Panc1 (cell line): ENCODE measurements around the gene FIBP. TPM values are rescaled to one million over a fixed set of nuclear protein-coding genes. Genes with fewer than 3 reads are reported as not detected.

Experiments
- ATAC-seq: fragments of 200-7000 bp; cut with Tn5 transposase; 2 replicates; pipeline ENCODE4 v1.9.1; 2020; ENCODE audit warnings: mild to moderate bottlenecking, moderate library complexity
- BruUV-seq: library from RNA; stranded (reverse); fragments of 400-500 nt; replicated peaks from 2 replicates; lab custom pipeline; 2021; lab: Mats Ljungman, UMichigan
- CTCF ChIA-PET: fragments of 300-600 bp; sonication (Branson Sonifier 250); formaldehyde crosslinking; loops from one replicate; lab custom pipeline; 2022; ENCODE audit warnings: antibody characterized with exemption; lab: Charles Lee
- POLR2A ChIA-PET: fragments of 300-600 bp; sonication (Branson Sonifier 250); formaldehyde crosslinking; loops from one replicate; lab custom pipeline; 2022; ENCODE audit warnings: antibody characterized with exemption; lab: Charles Lee
- DNase-seq: peaks from one replicate; pipeline ENCODE4 v3.0.0-alpha.2; 2010; ENCODE audit warnings: low read depth, low spot score
- H3K27ac ChIP-seq: 2 replicates; pipeline ENCODE4 v1.5.1; 2011; ENCODE audit warnings: mild to moderate bottlenecking, low read length, inconsistent platforms
- H3K27me3 ChIP-seq: fragments of 200-500 bp; sonication (Bioruptor generic); 2 replicates; pipeline ENCODE4 v1.6.0; 2014; ENCODE audit warnings: low read length, inconsistent platforms; ENCODE audit not compliant: control insufficient read depth, insufficient read depth
- H3K36me3 ChIP-seq: fragments of 200-500 bp; sonication (Bioruptor generic); 2 replicates; pipeline ENCODE4 v1.5.1; 2014; ENCODE audit warnings: inconsistent platforms, mild to moderate bottlenecking, low read length, moderate library complexity; ENCODE audit not compliant: control insufficient read depth, insufficient read depth
- H3K4me1 ChIP-seq: 2 replicates; pipeline ENCODE4 v1.5.1; 2011; ENCODE audit warnings: inconsistent platforms, mild to moderate bottlenecking, low read length, moderate library complexity; ENCODE audit not compliant: control insufficient read depth, insufficient read depth
- H3K4me3 ChIP-seq, 2 experiments: 2 replicates each; pipeline ENCODE4 v1.5.1; 2011 to 2012; ENCODE audit warnings: low read depth in 2 of 2, low read length in 2 of 2, mild to moderate bottlenecking in 2 of 2, inconsistent platforms in 1 of 2, moderate library complexity in 1 of 2
- H3K9me3 ChIP-seq: fragments of 200-500 bp; sonication (Bioruptor generic); 2 replicates; pipeline ENCODE4 v1.5.1; 2014; ENCODE audit warnings: low read depth, mild to moderate bottlenecking, inconsistent platforms, low read length, moderate library complexity; ENCODE audit not compliant: control insufficient read depth, insufficient read depth
- CTCF ChIP-seq: fragments of 450-650 bp; IDR thresholded peaks from 2 replicates; pipeline ENCODE4 v1.5.1; 2017; ENCODE audit warnings: mild to moderate bottlenecking
- POLR2AphosphoS5 ChIP-seq: IDR thresholded peaks from 2 replicates; pipeline ENCODE4 v1.6.1; 2012; ENCODE audit warnings: mild to moderate bottlenecking, low read depth, low read length, moderate library complexity
- REST ChIP-seq, 2 experiments: IDR thresholded peaks; 2 replicates each; pipeline ENCODE4 v1.6.1; 2011 to 2012; ENCODE audit warnings: low read depth in 2 of 2, control low read depth in 1 of 2, low read length in 1 of 2, mild to moderate bottlenecking in 1 of 2, moderate library complexity in 1 of 2; ENCODE audit not compliant: insufficient read depth in 1 of 2
- SIN3A ChIP-seq: IDR thresholded peaks from 2 replicates; pipeline ENCODE4 v1.6.1; 2012; ENCODE audit warnings: low read depth, mild to moderate bottlenecking, low read length, moderate library complexity, borderline replicate concordance; ENCODE audit not compliant: insufficient read depth
- TCF7L2 ChIP-seq: IDR thresholded peaks from 2 replicates; pipeline ENCODE4 v1.6.1; 2011; ENCODE audit warnings: mild to moderate bottlenecking, low read depth, low read length, inconsistent platforms
- in situ Hi-C: cut with HindIII; loops from 2 replicates; pipeline ENCODE4 v1.10.0; 2016; ENCODE audit warnings: low sequenced_read_pairs, low pct_unique_long_range_greater_than_20kb
- intact Hi-C: fragments of 100-400 bp; cut with micrococcal nuclease; formaldehyde crosslinking; loops from one replicate; pipeline ENCODE4 v1.10.0; 2022; ENCODE audit not compliant: unreplicated experiment
- total RNA-seq: library from RNA; stranded (reverse); gene quantifications from one replicate; pipeline ENCODE4 v1.2.1, GENCODE V29; 2021; ENCODE audit not compliant: unreplicated experiment

Gene FIBP
- total RNA-seq, 1 experiment from 2014 or later: 105 TPM

- H3K27me3 ChIP-seq: no peaks in the 10 kb centered on the region
- H3K9me3 ChIP-seq: no peaks in the 10 kb centered on the region
- H3K4me3 ChIP-seq: no peak overlapping the region
- BruUV-seq: no TSS peak
- H3K36me3 ChIP-seq: no peaks in the 10 kb centered on the region
- in situ Hi-C loops (no loop called here), intact Hi-C loops (no loop called here)
- CTCF ChIA-PET: interaction anchor here (0.5 to 0.9 kb wide), 2 partner anchors 22 to 582 kb away, joined by 3 read pairs; partner anchors contain the start of gene CCDC85B
- peak overlapping the region; percentile 99 for H3K27ac ChIP-seq
- TF ChIP-seq TCF7L2 (no peak), SIN3A (no peak), POLR2AphosphoS5 (no peak), CTCF (no peak), REST (IDR thresholded peaks at IDR 0.05; ENCODE audit: insufficient read depth in 1 of 2, low read depth in 2 of 2, low read length in 1 of 2) (no peak)
- DNase-seq (no peak), ATAC-seq (no peak; the same call in 1 of the 2 replicates)
- H3K4me1 ChIP-seq: peaks cover 91% of the 10 kb centered on the region
- POLR2A ChIA-PET: interaction anchor here (1.4 to 2.4 kb wide), 3 partner anchors 11 to 19 kb away, joined by 4 to 37 read pairs (median 23); no protein-coding TSS in a partner anchor
Measured at GRCh38 chr11:65912845-65913244, 24.6 kb upstream of the FIBP start.

- intact Hi-C loops (no loop called here), in situ Hi-C loops (no loop called here)
- no peak overlapping the region for H3K4me3 ChIP-seq
- BruUV-seq: TSS peak; percentile 53
- peak overlapping the region; percentile 99 for H3K27ac ChIP-seq
- ChIA-PET POLR2A (interaction anchor here (0.5 to 2.4 kb wide), 9 partner anchors 9 to 404 kb away, joined by 3 to 37 read pairs (median 4); partner anchors contain the start of gene FOSL1), CTCF (interaction anchor here (0.5 to 1.2 kb wide), 5 partner anchors 9 to 582 kb away, joined by 3 to 8 read pairs (median 3); partner anchors contain the start of genes CCDC85B and FIBP)
- DNase-seq: no peak
- H3K27me3 ChIP-seq: no peaks in the 10 kb centered on the region
- no peaks in the 10 kb centered on the region for H3K9me3 ChIP-seq
- peak; percentile 24 for ATAC-seq
- H3K36me3 ChIP-seq: no peaks in the 10 kb centered on the region
- TF ChIP-seq POLR2AphosphoS5: peak; percentile 69
- no peak for TF ChIP-seq TCF7L2
- 0 out of 2 replicates have a peak, but pooled peaks have one; percentile 30 for TF ChIP-seq SIN3A
- no peak; a peak in 1 of 4 replicates for TF ChIP-seq REST (IDR thresholded peaks at IDR 0.05; ENCODE audit: insufficient read depth in 1 of 2, low read depth in 2 of 2, low read length in 1 of 2)
- H3K4me1 ChIP-seq: peaks cover 90% of the 10 kb centered on the region
Measured at GRCh38 chr11:65911682-65912568, 23.7 kb upstream of the FIBP start.
